ENCODE data around the gene PPP1R3F. TPM values are rescaled to one million over a fixed set of nuclear protein-coding genes. Genes with fewer than 3 reads are reported as not detected.

Gene PPP1R3F
- total RNA-seq, 1 experiment from 2014 or later = 7.3 TPM

DNA sequence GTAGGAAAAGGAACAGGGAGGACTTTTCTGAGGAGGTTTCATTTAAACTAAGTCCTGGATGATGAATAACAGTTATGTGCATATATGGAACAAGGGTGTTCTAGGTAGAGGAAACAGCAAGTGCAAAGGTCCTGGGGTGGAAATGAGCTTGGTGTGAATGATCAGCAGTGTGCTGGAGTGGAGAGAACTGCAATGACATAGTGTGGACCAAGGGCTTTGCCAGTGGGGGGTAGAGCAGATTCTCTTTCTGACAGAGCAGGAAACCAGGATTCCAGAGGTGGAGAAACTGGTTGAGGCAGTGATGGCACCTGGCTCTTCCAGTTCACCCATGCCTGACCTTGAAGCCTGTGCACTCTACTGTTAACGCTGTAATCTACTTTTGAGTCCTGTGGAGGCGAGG is 1.7 kb downstream of the PPP1R3F start:
- Histone ChIP-seq H3K9me3 (ENCODE audit: control insufficient read depth, low read depth, low read length) (peaks cover 39% of the 10 kb centered on the region), H3K79me1 (ENCODE audit: insufficient read depth, low read depth, low read length, poor library complexity, severe bottlenecking) (no peaks in the 10 kb centered on the region), H3K4me1 (ENCODE audit: insufficient read depth, low read length) (no peaks in the 10 kb centered on the region), H2BK20ac (ENCODE audit: low read depth, low read length, poor library complexity, severe bottlenecking) (no peak overlapping the region), H2BK120ac (ENCODE audit: low read depth, low read length, poor library complexity, severe bottlenecking) (no peak overlapping the region), H3T11ph (ENCODE audit: low read length) (no peak overlapping the region), H2AK5ac (ENCODE audit: insufficient read length, low read length) (no peak overlapping the region), H3K4ac (ENCODE audit: low read depth, low read length) (no peak overlapping the region), H3K9ac (ENCODE audit: extremely low read depth, insufficient read length, low read length) (no peak overlapping the region), H3K79me2 (ENCODE audit: insufficient read depth, low read length) (0 out of 2 replicates have a peak, but pooled peaks cover 4% of the 10 kb centered on the region), H4K5ac (ENCODE audit: insufficient read length, low read depth, low read length) (no peak overlapping the region), H3K4me2 (ENCODE audit: insufficient read depth, insufficient read length, low read length) (no peak overlapping the region), H3K18ac (ENCODE audit: insufficient read length, low read depth, low read length) (no peak overlapping the region), H3K56ac (ENCODE audit: insufficient read length, low read depth, low read length) (no peak overlapping the region), H2BK12ac (ENCODE audit: insufficient read length, low read depth, low read length) (no peak overlapping the region), H3K14ac (ENCODE audit: insufficient read depth, low read length) (no peak overlapping the region), H3K23me2 (ENCODE audit: insufficient read length, low read depth, low read length, poor library complexity, severe bottlenecking) (peaks cover 5% of the 10 kb centered on the region), H3K23ac (ENCODE audit: insufficient read length, low read depth, low read length) (no peak overlapping the region), H4K20me1 (ENCODE audit: control insufficient read depth, insufficient read depth, insufficient read length) (no peaks in the 10 kb centered on the region), H2BK15ac (ENCODE audit: low read depth, low read length) (no peak overlapping the region), H4K8ac (replicated peaks; ENCODE audit: insufficient read length, low read depth, low read length) (no peak overlapping the region), H2AFZ (ENCODE audit: low read length) (no peak overlapping the region), H2BK5ac (ENCODE audit: insufficient read length, low read length) (no peak overlapping the region), H4K91ac (ENCODE audit: insufficient read length, low read depth, low read length) (no peak overlapping the region), H3K27me3 (ENCODE audit: insufficient read depth, low read length) (no peaks in the 10 kb centered on the region), H3K27ac (ENCODE audit: insufficient read length, low read depth, low read length) (no peak overlapping the region)
- peak overlapping the region; percentile 54 to 67 for H3K4me3 Mint-ChIP-seq
- TF ChIP-seq CTCF (conservative IDR thresholded peaks at IDR 0.05) = no peak
- WGBS (ENCODE audit: extremely low coverage, insufficient read length, low lambda C conversion rate) = no CpG with 5 or more reads among the region's 2 CpGs
- peaks cover 67 to 76% of the 10 kb centered on the region in 2 experiments for H3K9me3 Mint-ChIP-seq
- peaks cover 13 to 29% (median 18%) of the 10 kb centered on the region in 3 experiments for H3K36me3 Mint-ChIP-seq (ENCODE audit: insufficient read depth in 1 of 3, low read depth in 3 of 3)
- H3K27ac Mint-ChIP-seq = peak overlapping the region in 1 of 3 experiments; percentile 8; a peak in 1 of 7 replicates
- peaks cover 14 to 21% of the 10 kb centered on the region in 2 experiments for H3K4me1 Mint-ChIP-seq
- peaks cover 2% of the 10 kb centered on the region; the same call in 1 of the 2 replicates for H3K27me3 Mint-ChIP-seq (ENCODE audit: low read depth)
- no peak for DNase-seq

Data from H9 (cell line).